ENCODE measurements around the gene PFKFB4. TPM values are rescaled to one million over a fixed set of nuclear protein-coding genes. Genes with fewer than 3 reads are reported as not detected.

PFKFB4 gene
- total and polyA plus RNA-seq, 2 donors (not counting 1 experiment from before 2014, with no cell fraction given): 1.3 to 3.3 TPM

DNA sequence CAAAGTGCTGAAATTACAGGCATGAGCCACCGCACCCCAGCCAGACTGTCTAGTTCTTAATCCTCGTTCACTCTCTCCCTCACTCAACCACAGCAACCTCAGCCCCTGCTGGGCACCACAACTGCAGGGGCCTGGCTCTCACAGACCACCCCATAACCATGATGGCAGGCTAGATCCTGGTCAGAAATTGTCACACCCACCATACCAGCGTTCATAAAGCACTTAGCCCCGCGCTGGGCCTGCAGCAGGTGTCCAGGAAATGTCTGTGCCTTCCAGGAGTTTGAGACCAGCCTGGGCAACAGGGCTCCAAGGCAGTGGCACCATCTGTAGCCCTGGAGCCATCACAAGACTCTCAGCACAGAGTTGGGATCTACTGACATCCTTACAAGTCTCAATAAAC lies 54.5 kb downstream of the PFKFB4 start:
- Mint-ChIP-seq H3K9me3 (ENCODE audit: insufficient read depth) (peaks cover 2% of the 10 kb centered on the region), H3K4me1 (peaks cover 20% of the 10 kb centered on the region), H3K27ac (peak overlapping the region; percentile 79), H3K27me3 (no peaks in the 10 kb centered on the region), H3K4me3 (peak overlapping the region; percentile 79)
- WGBS (ENCODE audit: insufficient coverage): 91% methylated on average over 5 of the region's 5 CpGs
- intact Hi-C loops (cut with micrococcal nuclease): no loop called here
- peaks cover 14 to 19% of the 10 kb centered on the region in 2 donors for H3K4me1 ChIP-seq (ENCODE audit: control insufficient read depth in 2 of 2, insufficient read depth in 2 of 2, low read length in 2 of 2)
- H3K36me3 ChIP-seq (replicated peaks in 1 of 2; ENCODE audit: control extremely low read depth in 1 of 2, control insufficient read depth in 1 of 2, extremely low read depth in 1 of 2, insufficient read depth in 2 of 2, low read length in 1 of 2): no peaks in the 10 kb centered on the region
- ChIA-PET POLR2A (interaction anchor here (1.4 kb wide), 1 partner anchor 29 kb away, joined by 5 read pairs; no protein-coding TSS in a partner anchor), CTCF (interaction anchor here (0.8 to 10.6 kb wide), 3 partner anchors 29 to 66 kb away, joined by 3 to 240 read pairs (median 16); a partner anchor contains a TSS)
- no peak overlapping the region for H3K9ac ChIP-seq (ENCODE audit: low read length)
- peaks cover 0 to 5% (median 0%) of the 10 kb centered on the region in 3 donors for H3K9me3 ChIP-seq (ENCODE audit: control extremely low read depth in 1 of 3, control insufficient read depth in 2 of 3, insufficient read depth in 1 of 3, low read length in 2 of 3)
- DNase-seq (no peak), ATAC-seq (ENCODE audit: low read depth) (no peak)
- H3K27ac ChIP-seq (ENCODE audit: low read length in 2 of 2): peak overlapping the region in 1 of 2 donors; percentile 18
- no peaks in the 10 kb centered on the region for H3K27me3 ChIP-seq (replicated peaks in 1 of 4; ENCODE audit: control extremely low read depth in 1 of 4, control insufficient read depth in 3 of 4, insufficient read depth in 4 of 4, low read length in 3 of 4)
- H2AFZ ChIP-seq (ENCODE audit: insufficient read depth, low read depth, low read length, poor library complexity, severe bottlenecking): no peak overlapping the region
- H3K4me3 ChIP-seq (ENCODE audit: control extremely low read depth in 1 of 5, extremely low read depth in 1 of 5, insufficient read depth in 1 of 5, low read depth in 2 of 5, low read length in 4 of 5): no peak overlapping the region
- no peaks in the 10 kb centered on the region for H4K20me1 ChIP-seq (ENCODE audit: control insufficient read depth, insufficient read depth, low read length, poor library complexity, severe bottlenecking)
- TF ChIP-seq, protein P1, sequence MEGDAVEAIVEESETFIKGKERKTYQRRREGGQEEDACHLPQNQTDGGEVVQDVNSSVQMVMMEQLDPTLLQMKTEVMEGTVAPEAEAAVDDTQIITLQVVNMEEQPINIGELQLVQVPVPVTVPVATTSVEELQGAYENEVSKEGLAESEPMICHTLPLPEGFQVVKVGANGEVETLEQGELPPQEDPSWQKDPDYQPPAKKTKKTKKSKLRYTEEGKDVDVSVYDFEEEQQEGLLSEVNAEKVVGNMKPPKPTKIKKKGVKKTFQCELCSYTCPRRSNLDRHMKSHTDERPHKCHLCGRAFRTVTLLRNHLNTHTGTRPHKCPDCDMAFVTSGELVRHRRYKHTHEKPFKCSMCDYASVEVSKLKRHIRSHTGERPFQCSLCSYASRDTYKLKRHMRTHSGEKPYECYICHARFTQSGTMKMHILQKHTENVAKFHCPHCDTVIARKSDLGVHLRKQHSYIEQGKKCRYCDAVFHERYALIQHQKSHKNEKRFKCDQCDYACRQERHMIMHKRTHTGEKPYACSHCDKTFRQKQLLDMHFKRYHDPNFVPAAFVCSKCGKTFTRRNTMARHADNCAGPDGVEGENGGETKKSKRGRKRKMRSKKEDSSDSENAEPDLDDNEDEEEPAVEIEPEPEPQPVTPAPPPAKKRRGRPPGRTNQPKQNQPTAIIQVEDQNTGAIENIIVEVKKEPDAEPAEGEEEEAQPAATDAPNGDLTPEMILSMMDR (IDR thresholded peaks at IDR 0.05): no peak
- TF ChIP-seq EZH2 (IDR thresholded peaks at IDR 0.05; ENCODE audit: borderline replicate concordance, insufficient read depth, low read depth, low read length, poor library complexity, severe bottlenecking): no peak
- no peaks in the 10 kb centered on the region for H3K79me2 ChIP-seq (ENCODE audit: control insufficient read depth, insufficient read depth, low read length)
- H3K4me2 ChIP-seq (replicated peaks; ENCODE audit: low read depth, low read length, poor library complexity, severe bottlenecking): no peak overlapping the region

DNA sequence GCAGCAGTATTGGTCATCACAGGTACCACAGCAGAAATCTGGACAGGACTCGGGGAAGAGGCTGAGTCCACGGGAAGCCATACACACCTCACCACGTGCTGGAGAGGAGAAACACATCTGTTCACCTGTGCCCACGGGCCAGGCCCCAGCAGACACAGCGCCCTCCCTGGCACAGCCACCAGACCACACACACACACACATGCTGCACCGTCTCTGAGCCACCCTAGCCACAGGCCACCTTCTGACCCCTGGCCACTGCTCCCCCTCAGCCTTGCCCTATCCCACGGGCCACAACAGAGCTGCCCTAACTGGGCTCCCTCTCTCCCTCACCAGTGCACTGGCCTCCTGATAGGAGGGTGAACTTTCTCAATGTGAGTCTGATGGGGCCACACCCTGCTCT lies 55.4 kb downstream of the PFKFB4 start:
- Histone ChIP-seq H3K27ac (ENCODE audit: low read length in 2 of 2) (no peak overlapping the region), H3K4me1 (ENCODE audit: control insufficient read depth in 2 of 2, insufficient read depth in 2 of 2, low read length in 2 of 2) (peaks cover 14 to 19% of the 10 kb centered on the region in 2 donors), H3K9ac (ENCODE audit: low read length) (no peak overlapping the region), H3K79me2 (ENCODE audit: control insufficient read depth, insufficient read depth, low read length) (no peaks in the 10 kb centered on the region), H3K4me2 (replicated peaks; ENCODE audit: low read depth, low read length, poor library complexity, severe bottlenecking) (no peak overlapping the region), H3K9me3 (ENCODE audit: control extremely low read depth in 1 of 3, control insufficient read depth in 2 of 3, insufficient read depth in 1 of 3, low read length in 2 of 3) (peaks cover 0 to 5% (median 0%) of the 10 kb centered on the region in 3 donors), H3K27me3 (replicated peaks in 1 of 4; ENCODE audit: control extremely low read depth in 1 of 4, control insufficient read depth in 3 of 4, insufficient read depth in 4 of 4, low read length in 3 of 4) (no peaks in the 10 kb centered on the region), H3K4me3 (ENCODE audit: control extremely low read depth in 1 of 5, extremely low read depth in 1 of 5, insufficient read depth in 1 of 5, low read depth in 2 of 5, low read length in 4 of 5) (no peak overlapping the region), H2AFZ (ENCODE audit: insufficient read depth, low read depth, low read length, poor library complexity, severe bottlenecking) (no peak overlapping the region), H3K36me3 (replicated peaks in 1 of 2; ENCODE audit: control extremely low read depth in 1 of 2, control insufficient read depth in 1 of 2, extremely low read depth in 1 of 2, insufficient read depth in 2 of 2, low read length in 1 of 2) (no peaks in the 10 kb centered on the region), H4K20me1 (ENCODE audit: control insufficient read depth, insufficient read depth, low read length, poor library complexity, severe bottlenecking) (no peaks in the 10 kb centered on the region)
- intact Hi-C loops (cut with micrococcal nuclease): no loop called here
- no peaks in the 10 kb centered on the region for H3K27me3 Mint-ChIP-seq
- CTCF ChIA-PET: interaction anchor here (0.6 to 0.8 kb wide), 2 partner anchors 13 to 28 kb away, joined by 3 read pairs; no protein-coding TSS in a partner anchor
- peaks cover 2% of the 10 kb centered on the region for H3K9me3 Mint-ChIP-seq (ENCODE audit: insufficient read depth)
- POLR2A ChIA-PET: interaction anchor here (1.4 kb wide), 1 partner anchor 28 kb away, joined by 5 read pairs; no protein-coding TSS in a partner anchor
- peak overlapping the region; percentile 26 for H3K27ac Mint-ChIP-seq
- ATAC-seq (ENCODE audit: low read depth) (no peak), DNase-seq (no peak)
- H3K4me3 Mint-ChIP-seq: no peak overlapping the region
- peaks cover 20% of the 10 kb centered on the region for H3K4me1 Mint-ChIP-seq
- TF ChIP-seq EZH2 (IDR thresholded peaks at IDR 0.05; ENCODE audit: borderline replicate concordance, insufficient read depth, low read depth, low read length, poor library complexity, severe bottlenecking): no peak
- TF ChIP-seq, protein P1 (IDR thresholded peaks at IDR 0.05): no peak
- WGBS (ENCODE audit: insufficient coverage): 94% methylated on average over 6 of the region's 7 CpGs

Measured in B cell (primary cell).